Osteoblast (primary cell): ENCODE data around the gene NUDT19. TPM values are rescaled to one million over a fixed set of nuclear protein-coding genes. Genes with fewer than 3 reads are reported as not detected.

Experiments
- DNase-seq: peaks from one replicate; pipeline ENCODE4 v3.0.0; 2011; ENCODE audit warnings: low spot score, mixed read lengths; ENCODE audit not compliant: insufficient read length; ENCODE audit errors: missing footprints
- H2AFZ ChIP-seq: 2 replicates; pipeline ENCODE4 v1.6.0; 2011; ENCODE audit warnings: mild to moderate bottlenecking, low read length
- H3K27ac ChIP-seq: 2 replicates; pipeline ENCODE4 v1.5.1; 2011; ENCODE audit warnings: mild to moderate bottlenecking, low read depth, low read length, moderate library complexity
- H3K27me3 ChIP-seq: 2 replicates; pipeline ENCODE4 v1.6.0; 2012; ENCODE audit warnings: mild to moderate bottlenecking, control low read depth, inconsistent platforms, low read length, moderate library complexity; ENCODE audit not compliant: insufficient read depth
- H3K36me3 ChIP-seq: 2 replicates; pipeline ENCODE4 v1.5.1; 2011; ENCODE audit warnings: mild to moderate bottlenecking, low read length, control low read depth, moderate library complexity; ENCODE audit not compliant: insufficient read depth
- H3K4me1 ChIP-seq: 2 replicates; pipeline ENCODE4 v1.5.1; 2011; ENCODE audit warnings: mild to moderate bottlenecking, low read length, control low read depth, moderate library complexity; ENCODE audit not compliant: insufficient read depth
- H3K4me2 ChIP-seq: 2 replicates; pipeline ENCODE4 v1.6.0; 2011; ENCODE audit warnings: mild to moderate bottlenecking, low read length; ENCODE audit not compliant: insufficient read depth
- H3K4me3 ChIP-seq: fragments of 200-600 bp; sonication (generic); 3 replicates; pipeline ENCODE4 v1.5.1; 2012; ENCODE audit warnings: mild to moderate bottlenecking, low read length, inconsistent platforms; ENCODE audit not compliant: insufficient read depth
- H3K79me2 ChIP-seq: 2 replicates; pipeline ENCODE4 v1.6.0; 2012; ENCODE audit warnings: mild to moderate bottlenecking, low read length, control low read depth, inconsistent platforms; ENCODE audit not compliant: insufficient read depth
- H3K9me3 ChIP-seq: 2 replicates; pipeline ENCODE4 v1.5.1; 2011; ENCODE audit warnings: low read depth, low read length, control low read depth
- H4K20me1 ChIP-seq: 2 replicates; pipeline ENCODE4 v1.6.0; 2012; ENCODE audit warnings: mild to moderate bottlenecking, low read length, control low read depth; ENCODE audit not compliant: insufficient read depth
- total RNA-seq: library from RNA; depleted of rRNA; stranded (reverse); fragments of >200 nt; gene quantifications from 2 replicates; pipeline ENCODE4 v1.2.3, GENCODE V29; 2012
- TF ChIP-seq, protein P1 (sequence below): IDR thresholded peaks from 2 replicates; pipeline ENCODE4 v1.5.1; 2011; ENCODE audit warnings: mild to moderate bottlenecking, low read depth, low read length, moderate library complexity; ENCODE audit errors: extremely low read depth

NUDT19 gene
- total RNA-seq, 1 donor, result 8.3 TPM

DNA sequence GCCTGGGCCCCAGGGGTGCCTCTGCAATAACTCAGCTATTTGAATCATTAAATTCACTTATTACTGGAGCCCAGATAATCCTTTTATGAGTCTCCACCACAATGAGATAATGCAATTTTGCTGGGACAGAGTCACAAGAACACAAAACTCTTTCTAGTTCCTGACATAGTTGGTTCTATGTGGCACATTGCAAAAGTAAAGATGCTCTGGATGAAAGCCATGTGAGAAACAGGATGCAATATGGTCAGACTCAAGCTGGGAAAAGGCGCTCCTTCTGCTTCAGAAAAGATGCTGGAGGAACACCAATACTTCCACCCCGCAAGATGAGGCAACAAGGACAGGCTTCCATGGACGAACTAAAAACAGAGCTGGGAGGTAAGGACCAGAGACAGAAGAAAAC is 22.3 kb upstream of the NUDT19 start:
- no peak for DNase-seq
- TF ChIP-seq, protein P1, sequence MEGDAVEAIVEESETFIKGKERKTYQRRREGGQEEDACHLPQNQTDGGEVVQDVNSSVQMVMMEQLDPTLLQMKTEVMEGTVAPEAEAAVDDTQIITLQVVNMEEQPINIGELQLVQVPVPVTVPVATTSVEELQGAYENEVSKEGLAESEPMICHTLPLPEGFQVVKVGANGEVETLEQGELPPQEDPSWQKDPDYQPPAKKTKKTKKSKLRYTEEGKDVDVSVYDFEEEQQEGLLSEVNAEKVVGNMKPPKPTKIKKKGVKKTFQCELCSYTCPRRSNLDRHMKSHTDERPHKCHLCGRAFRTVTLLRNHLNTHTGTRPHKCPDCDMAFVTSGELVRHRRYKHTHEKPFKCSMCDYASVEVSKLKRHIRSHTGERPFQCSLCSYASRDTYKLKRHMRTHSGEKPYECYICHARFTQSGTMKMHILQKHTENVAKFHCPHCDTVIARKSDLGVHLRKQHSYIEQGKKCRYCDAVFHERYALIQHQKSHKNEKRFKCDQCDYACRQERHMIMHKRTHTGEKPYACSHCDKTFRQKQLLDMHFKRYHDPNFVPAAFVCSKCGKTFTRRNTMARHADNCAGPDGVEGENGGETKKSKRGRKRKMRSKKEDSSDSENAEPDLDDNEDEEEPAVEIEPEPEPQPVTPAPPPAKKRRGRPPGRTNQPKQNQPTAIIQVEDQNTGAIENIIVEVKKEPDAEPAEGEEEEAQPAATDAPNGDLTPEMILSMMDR, result no peak
- no peak overlapping the region for H2AFZ ChIP-seq
- H3K4me2 ChIP-seq, result no peak overlapping the region
- H3K79me2 ChIP-seq, result peaks cover 81% of the 10 kb centered on the region
- no peaks in the 10 kb centered on the region for H3K36me3 ChIP-seq
- H3K27ac ChIP-seq, result no peak overlapping the region
- no peaks in the 10 kb centered on the region for H3K9me3 ChIP-seq
- peaks cover 8% of the 10 kb centered on the region for H3K4me1 ChIP-seq
- H4K20me1 ChIP-seq, result peaks cover 38% of the 10 kb centered on the region
- no peaks in the 10 kb centered on the region for H3K27me3 ChIP-seq
- H3K4me3 ChIP-seq, result no peak overlapping the region

DNA sequence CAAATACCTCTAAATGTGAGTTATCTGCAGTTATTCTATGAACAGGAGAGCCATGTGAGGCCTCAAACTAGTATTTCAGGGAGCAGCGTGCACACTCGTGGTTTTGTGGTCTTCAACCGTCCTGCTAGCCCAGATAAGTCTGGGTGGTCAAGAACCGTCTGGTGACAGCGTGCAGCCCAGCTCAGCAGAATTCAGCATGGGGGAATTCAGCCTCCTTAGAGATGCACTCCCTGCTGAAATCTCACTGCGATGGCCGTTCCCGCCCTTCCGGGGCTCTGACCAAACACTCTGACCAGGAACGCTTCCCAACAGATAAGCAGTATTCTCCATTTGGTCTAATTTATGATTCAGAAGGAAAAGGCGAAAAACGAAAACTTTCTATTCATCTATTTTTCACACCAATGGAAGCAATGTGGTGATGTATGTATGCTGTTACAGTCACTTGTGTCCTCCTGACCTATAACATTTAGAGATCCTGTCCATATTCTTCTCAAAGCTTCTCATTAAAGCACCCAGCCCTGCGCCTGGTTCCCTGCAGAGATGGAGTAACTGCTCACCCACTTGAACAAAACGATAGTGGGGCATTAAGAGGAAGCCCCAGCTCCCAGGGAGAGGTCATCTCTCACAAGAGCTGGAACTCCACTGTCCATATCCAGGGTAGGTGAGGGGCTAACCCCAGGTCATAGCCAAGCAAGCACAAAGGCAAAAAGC is 19.6 kb upstream of the NUDT19 start:
- H3K36me3 ChIP-seq, result no peaks in the 10 kb centered on the region
- no peak overlapping the region for H3K4me3 ChIP-seq
- no peak for DNase-seq
- peaks cover 39% of the 10 kb centered on the region for H4K20me1 ChIP-seq
- no peaks in the 10 kb centered on the region for H3K9me3 ChIP-seq
- no peak overlapping the region for H2AFZ ChIP-seq
- H3K79me2 ChIP-seq, result peaks cover 72% of the 10 kb centered on the region
- TF ChIP-seq, protein P1, result no peak
- H3K27ac ChIP-seq, result no peak overlapping the region
- peaks cover 10% of the 10 kb centered on the region for H3K4me1 ChIP-seq
- peaks cover 13% of the 10 kb centered on the region for H3K27me3 ChIP-seq
- H3K4me2 ChIP-seq, result no peak overlapping the region

DNA sequence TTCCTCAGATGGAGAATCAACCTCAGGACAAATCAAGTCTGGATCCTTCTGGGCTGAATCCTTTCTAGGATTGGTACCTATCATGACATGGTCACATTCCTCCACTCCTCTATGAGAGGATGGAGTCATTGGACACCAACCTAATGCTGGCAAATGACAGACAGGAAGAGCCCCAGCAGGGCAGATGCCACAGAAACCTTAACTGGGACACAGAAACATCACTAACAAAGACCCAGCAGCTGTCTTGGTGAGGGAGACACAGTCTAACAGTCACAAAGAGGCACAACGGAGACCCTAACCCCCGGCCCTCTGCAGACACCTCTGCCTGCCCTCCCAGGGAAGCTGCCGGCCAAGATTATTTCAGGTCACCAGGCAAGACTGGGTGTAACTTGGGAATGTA is 18.8 kb upstream of the NUDT19 start:
- no peak for DNase-seq
- Histone ChIP-seq H4K20me1 (peaks cover 38% of the 10 kb centered on the region), H3K9me3 (no peaks in the 10 kb centered on the region), H3K27me3 (peaks cover 21% of the 10 kb centered on the region), H3K4me3 (no peak overlapping the region), H2AFZ (no peak overlapping the region), H3K79me2 (peaks cover 68% of the 10 kb centered on the region), H3K36me3 (no peaks in the 10 kb centered on the region), H3K27ac (no peak overlapping the region), H3K4me2 (no peak overlapping the region), H3K4me1 (peaks cover 10% of the 10 kb centered on the region)
- TF ChIP-seq, protein P1, result no peak

DNA sequence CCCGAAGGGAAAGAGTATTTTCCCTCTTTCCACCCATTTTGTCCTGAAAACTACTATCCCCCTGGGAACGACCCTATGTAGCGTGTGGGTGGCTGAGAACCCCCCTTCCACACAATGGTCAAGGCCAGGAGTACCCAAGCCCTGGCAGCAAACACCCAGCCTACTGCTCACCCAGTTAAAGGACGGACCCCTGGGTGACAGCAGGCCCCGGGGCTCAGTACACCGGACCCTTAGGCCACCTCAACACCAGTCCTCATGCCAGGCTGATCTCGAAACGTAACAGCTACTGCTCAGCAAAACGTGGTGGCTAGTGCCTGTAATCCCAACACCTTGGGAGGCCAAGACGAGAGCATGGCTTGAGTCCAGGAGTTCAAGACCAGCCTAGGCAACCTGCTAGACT is 18.0 kb upstream of the NUDT19 start:
- Histone ChIP-seq H3K4me3 (no peak overlapping the region), H3K27ac (no peak overlapping the region), H4K20me1 (peaks cover 34% of the 10 kb centered on the region), H3K4me1 (peaks cover 10% of the 10 kb centered on the region), H3K4me2 (peak overlapping the region; percentile 80), H3K79me2 (peaks cover 61% of the 10 kb centered on the region), H3K9me3 (no peaks in the 10 kb centered on the region), H3K27me3 (peaks cover 22% of the 10 kb centered on the region), H2AFZ (no peak overlapping the region), H3K36me3 (no peaks in the 10 kb centered on the region)
- TF ChIP-seq, protein P1, result no peak
- no peak for DNase-seq
